Keratinocyte (primary cell): ENCODE measurements around the gene DDAH1.

Experiments
- CTCF ChIP-seq, 3 experiments: IDR thresholded peaks in 1 of 3; conservative IDR thresholded peaks in 1 of 3; optimal IDR thresholded peaks in 1 of 3; 2 replicates in 2 of 3; 3 replicates in 1 of 3; pipeline versions ENCODE3 to v1.5.1; 2011; ENCODE audit warnings: low read length in 3 of 3, mild to moderate bottlenecking in 3 of 3, moderate library complexity in 2 of 3, control low read depth in 1 of 3, inconsistent platforms in 1 of 3; ENCODE audit not compliant: insufficient read depth in 2 of 3; ENCODE audit errors: extremely low read depth in 1 of 3
- EZH2 ChIP-seq: IDR thresholded peaks from one replicate; pipeline ENCODE4 v1.6.1; 2012; ENCODE audit warnings: inconsistent platforms, mild to moderate bottlenecking, low read length, moderate library complexity

- TF ChIP-seq CTCF (optimal IDR thresholded peaks at IDR 0.05 in 1 of 3, IDR thresholded peaks at IDR 0.05 in 1 of 3, conservative IDR thresholded peaks at IDR 0.05 in 1 of 3; ENCODE audit: extremely low read depth in 1 of 3, insufficient read depth in 2 of 3, low read length in 3 of 3) = no peak
- no peak for TF ChIP-seq EZH2
Measured at GRCh38 chr1:85427331-85427730, 37.6 kb downstream of the DDAH1 start.
